Measurements from ENCODE around the gene RREB1. TPM values are rescaled to one million over a fixed set of nuclear protein-coding genes. Genes with fewer than 3 reads are reported as not detected.

Gene RREB1
- total and polyA plus RNA-seq, 2 donors (not counting 3 experiments of a cell fraction or from before 2014, with no cell fraction given): 3.7 to 33.0 TPM

- H3K9ac ChIP-seq (replicated peaks; ENCODE audit: extremely low read depth, insufficient read depth, low read length): no peak overlapping the region
- no TSS peak for BruUV-seq (replicated peaks)
- dilution Hi-C loops (cut with MboI; ENCODE audit: extremely low pct_ligation_motif_present, low sequenced_read_pairs): no loop called here
- TF ChIP-seq FOS (IDR thresholded peaks at IDR 0.05; ENCODE audit: borderline replicate concordance, insufficient read depth, low read length) (no peak), POLR2A (IDR thresholded peaks at IDR 0.05; ENCODE audit: low read depth, low read length) (no peak), EZH2 (IDR thresholded peaks at IDR 0.05; ENCODE audit: borderline replicate concordance, low read depth, low read length, severe bottlenecking) (no peak), CTCF (IDR thresholded peaks at IDR 0.05; ENCODE audit: extremely low read depth in 1 of 2, insufficient read depth in 1 of 2, low read depth in 1 of 2, low read length in 2 of 2) (no peak), POLR2AphosphoS5 (IDR thresholded peaks at IDR 0.05; ENCODE audit: insufficient read depth, low read depth, low read length) (no peak), JUN (IDR thresholded peaks at IDR 0.05; ENCODE audit: borderline replicate concordance, insufficient read depth, insufficient read length, low read depth) (no peak), MYC (IDR thresholded peaks at IDR 0.05; ENCODE audit: low read depth, low read length) (no peak), GATA2 (IDR thresholded peaks at IDR 0.05; ENCODE audit: insufficient read depth, insufficient read length, low read depth, low read length) (no peak)
- TF ChIP-seq, protein P1, sequence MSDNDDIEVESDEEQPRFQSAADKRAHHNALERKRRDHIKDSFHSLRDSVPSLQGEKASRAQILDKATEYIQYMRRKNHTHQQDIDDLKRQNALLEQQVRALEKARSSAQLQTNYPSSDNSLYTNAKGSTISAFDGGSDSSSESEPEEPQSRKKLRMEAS (IDR thresholded peaks at IDR 0.05; ENCODE audit: insufficient read depth, insufficient read length): no peak
- DNase-seq (ENCODE audit: low read depth, low spot score) (no peak), FAIRE-seq (no peak)
- H3K79me2 ChIP-seq (ENCODE audit: control insufficient read depth, insufficient read depth, low read length): peaks cover 3% of the 10 kb centered on the region
- H3K36me3 ChIP-seq (ENCODE audit: control insufficient read depth in 2 of 2, extremely low read depth in 1 of 2, insufficient read depth in 2 of 2, low read length in 2 of 2): peaks cover 0 to 20% of the 10 kb centered on the region in 2 experiments
- H3K4me1 ChIP-seq (ENCODE audit: control insufficient read depth, extremely low read depth, insufficient read depth, low read length): no peaks in the 10 kb centered on the region
- no peaks in the 10 kb centered on the region for H3K9me3 ChIP-seq (replicated peaks; ENCODE audit: control insufficient read depth, insufficient read depth, low read length)
- H3K9me1 ChIP-seq (replicated peaks; ENCODE audit: control insufficient read depth, extremely low read depth, insufficient read depth, low read length): no peaks in the 10 kb centered on the region
- no peaks in the 10 kb centered on the region for H3K27me3 ChIP-seq (ENCODE audit: control insufficient read depth in 2 of 2, insufficient read depth in 2 of 2, low read length in 2 of 2)
- intact Hi-C loops (cut with micrococcal nuclease): no loop called here
- H4K20me1 ChIP-seq (replicated peaks; ENCODE audit: control insufficient read depth, extremely low read depth, insufficient read depth, low read length): peaks cover 2% of the 10 kb centered on the region
- ChIA-PET POLR2A (no interaction called here), CTCF (interaction anchor here (1.0 to 4.1 kb wide), 6 partner anchors 10 to 564 kb away, joined by 3 to 28 read pairs (median 4); no protein-coding TSS in a partner anchor)
- no peak overlapping the region for H3K27ac ChIP-seq (ENCODE audit: insufficient read depth, low read depth, low read length)
- no peak overlapping the region for H3K4me3 ChIP-seq (replicated peaks in 1 of 3; ENCODE audit: insufficient read depth in 1 of 3, low read depth in 1 of 3, low read length in 3 of 3)
- H3K4me2 ChIP-seq (ENCODE audit: insufficient read depth, low read length): no peak overlapping the region
- no peak overlapping the region for H2AFZ ChIP-seq (ENCODE audit: low read depth, low read length)
These were observed 133.4 kb downstream of the RREB1 start for GRCh38 chr6:7241160-7241559.

Data from endothelial cell of umbilical vein (primary cell).